ENCODE measurements around the gene NOTCH1.

NOTCH1 gene

GRCh38 chr9:136541179-136541578 lies 4.7 kb downstream of the NOTCH1 start:
- DNase-seq (ENCODE audit: insufficient read length, low spot score) = no peak
- no peak for FAIRE-seq
- no peak for TF ChIP-seq POLR2A (IDR thresholded peaks at IDR 0.05; ENCODE audit: low read depth, low read length)

DNA sequence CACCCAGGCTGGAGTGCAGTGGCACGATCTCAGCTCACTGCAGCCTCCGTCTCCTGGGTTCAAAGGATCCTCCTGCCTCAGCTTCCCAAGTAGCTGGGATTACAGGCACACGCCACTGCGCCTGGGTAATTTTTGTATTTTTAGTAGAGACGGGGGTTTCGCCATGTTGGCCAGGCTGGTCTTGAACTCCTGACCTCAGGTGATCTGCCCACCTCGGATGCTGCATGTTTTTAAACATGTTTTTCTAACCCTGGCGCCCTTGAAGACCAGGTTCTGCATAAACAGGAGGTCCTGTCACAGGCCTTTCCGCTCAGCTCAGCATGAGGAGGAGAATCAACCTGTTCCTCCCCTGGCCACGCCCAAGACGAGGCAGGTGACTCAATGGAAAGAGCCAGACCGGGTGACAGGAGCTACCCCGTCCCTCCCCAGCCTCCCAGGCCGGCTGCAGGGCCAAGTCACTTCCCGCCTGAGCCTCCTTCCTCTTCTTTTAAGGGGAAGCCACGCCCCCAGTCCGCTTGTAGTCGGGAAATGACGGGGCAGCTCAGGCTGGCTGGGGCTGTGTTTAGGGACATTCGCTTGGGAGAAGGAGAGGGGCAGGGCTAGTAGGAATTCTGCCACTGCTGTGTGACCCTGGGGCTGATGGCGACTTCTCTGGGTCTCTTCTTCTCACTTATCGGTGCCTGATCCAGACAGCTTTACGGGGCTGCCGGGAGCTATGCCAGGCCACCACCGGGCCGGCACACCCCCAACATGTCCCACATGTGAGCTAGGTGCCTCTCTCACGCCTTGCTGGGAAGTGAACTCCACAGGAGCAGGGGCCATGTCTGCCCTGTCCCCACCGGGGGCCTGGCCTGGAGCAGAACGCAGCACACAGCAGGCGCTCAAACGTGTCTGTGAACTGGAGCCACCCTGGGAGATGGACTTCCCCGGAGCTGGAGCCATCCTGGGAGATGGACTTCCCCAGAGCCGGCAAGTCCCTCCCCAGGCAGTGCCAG lies 6.1 kb downstream of the NOTCH1 start:
- DNase-seq (ENCODE audit: insufficient read length, low spot score) = no peak
- no peak for FAIRE-seq
- no peak for TF ChIP-seq POLR2A (IDR thresholded peaks at IDR 0.05; ENCODE audit: low read depth, low read length)

DNA sequence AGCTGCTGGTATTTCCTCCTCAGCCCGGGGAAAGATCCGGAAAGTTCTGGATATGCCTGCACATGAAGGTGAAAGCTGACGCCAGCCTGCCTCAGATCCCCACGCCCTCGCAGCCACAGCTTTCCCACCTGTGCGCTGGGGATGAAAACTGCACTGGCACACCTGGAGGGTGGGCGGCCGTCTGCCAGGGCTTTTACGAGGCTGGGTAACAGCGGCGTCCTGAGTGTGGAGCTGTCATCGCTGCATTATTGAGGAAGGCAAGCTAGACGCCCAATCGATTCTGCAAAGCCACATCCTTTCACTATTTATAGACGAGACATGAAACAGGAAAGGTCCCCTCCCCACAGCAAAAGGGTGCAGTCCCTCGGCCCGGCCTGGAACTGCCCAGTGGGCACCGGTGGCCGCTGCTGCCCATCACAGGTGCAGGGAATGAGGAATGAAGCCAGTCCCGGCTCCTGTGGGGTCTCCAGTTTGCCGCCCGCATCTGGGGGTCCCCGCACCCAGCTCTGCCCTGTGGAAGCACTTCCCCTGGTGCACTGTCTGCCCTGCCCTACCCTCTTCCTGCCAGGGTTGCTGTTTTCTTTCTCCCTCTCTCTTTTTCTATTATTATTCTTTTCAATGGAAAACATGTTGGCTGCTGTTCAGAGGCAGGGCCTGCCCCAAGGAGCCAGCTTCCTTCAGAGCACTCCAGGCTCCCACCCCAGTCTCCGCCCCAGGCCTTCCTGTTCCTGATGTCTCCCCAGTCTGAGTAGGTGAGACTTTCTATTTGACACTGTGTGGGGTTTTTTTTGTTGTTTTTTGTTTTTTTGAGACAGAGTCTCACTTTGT lies 7.0 kb downstream of the NOTCH1 start:
- DNase-seq (ENCODE audit: insufficient read length, low spot score) = no peak
- FAIRE-seq = no peak
- TF ChIP-seq POLR2A (IDR thresholded peaks at IDR 0.05; ENCODE audit: low read depth, low read length) = no peak

GRCh38 chr9:136537896-136538598 lies 7.8 kb downstream of the NOTCH1 start:
- DNase-seq (ENCODE audit: insufficient read length, low spot score) (no peak), FAIRE-seq (no peak)
- no peak for TF ChIP-seq POLR2A (IDR thresholded peaks at IDR 0.05; ENCODE audit: low read depth, low read length)

GRCh38 chr9:136537411-136537810 lies 8.4 kb downstream of the NOTCH1 start:
- FAIRE-seq (no peak), DNase-seq (ENCODE audit: insufficient read length, low spot score) (no peak)
- no peak for TF ChIP-seq POLR2A (IDR thresholded peaks at IDR 0.05; ENCODE audit: low read depth, low read length)

DNA sequence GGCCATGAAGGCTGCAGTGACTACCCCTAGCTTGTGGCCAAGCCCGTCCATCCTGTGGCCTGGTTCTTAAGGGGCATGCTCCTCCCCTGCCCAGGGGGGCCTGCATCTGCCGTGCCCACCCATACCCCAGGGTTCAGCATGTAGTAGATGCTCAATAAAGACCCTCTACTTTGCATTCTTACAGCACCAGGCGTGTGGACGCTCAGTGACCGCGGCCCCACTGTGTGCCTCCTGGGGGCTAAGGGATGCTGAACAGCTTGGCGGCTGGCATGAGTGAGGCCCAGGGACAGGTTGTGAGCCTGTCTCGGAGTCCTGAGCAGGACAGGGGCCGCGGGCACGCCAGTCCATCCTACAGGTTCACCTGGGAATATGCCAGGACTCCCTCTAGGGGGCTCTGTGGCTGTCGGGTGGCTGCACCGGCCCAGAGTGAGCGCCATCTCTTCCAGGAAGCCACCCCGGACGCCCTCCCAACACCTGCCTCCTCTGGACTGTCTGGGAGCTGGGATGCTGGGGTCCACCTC lies 9.1 kb downstream of the NOTCH1 start:
- TF ChIP-seq POLR2A (IDR thresholded peaks at IDR 0.05; ENCODE audit: low read depth, low read length) = no peak
- FAIRE-seq (no peak), DNase-seq (ENCODE audit: insufficient read length, low spot score) (no peak)

DNA sequence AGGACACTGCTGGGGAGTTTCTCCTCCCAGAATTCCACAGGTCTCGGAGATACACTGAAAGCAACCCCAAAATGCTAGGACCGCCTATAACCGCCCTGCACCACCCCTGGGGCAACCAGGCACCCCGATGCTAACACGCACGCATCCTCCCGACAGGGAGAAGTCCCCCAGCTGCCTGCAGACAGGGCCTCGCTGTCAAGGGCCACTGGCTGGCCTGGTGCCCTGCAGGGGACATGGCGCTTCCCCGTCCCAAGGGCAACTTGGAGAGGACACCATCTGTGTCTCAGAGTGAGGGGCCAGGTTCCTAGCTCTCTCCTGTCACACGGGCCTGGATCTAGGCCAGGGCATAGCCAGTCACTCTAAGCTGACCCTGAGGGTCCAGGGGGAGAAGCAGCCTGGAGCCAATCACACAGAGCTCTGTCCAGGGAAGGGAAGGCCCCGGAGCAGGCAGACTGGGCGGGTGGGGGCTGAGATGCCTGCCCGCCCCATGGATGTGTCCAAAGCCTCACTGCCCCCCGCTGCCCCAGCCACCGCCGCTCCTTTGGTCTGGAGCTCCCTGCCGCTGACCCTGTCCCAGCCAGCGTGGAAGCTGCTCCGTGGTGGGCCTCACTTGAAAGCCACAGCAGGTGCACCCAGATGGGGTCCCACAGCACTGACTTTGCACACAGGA lies 9.7 kb downstream of the NOTCH1 start:
- no peak for TF ChIP-seq POLR2A (IDR thresholded peaks at IDR 0.05; ENCODE audit: low read depth, low read length)
- FAIRE-seq (no peak), DNase-seq (ENCODE audit: insufficient read length, low spot score) (no peak)

DNA sequence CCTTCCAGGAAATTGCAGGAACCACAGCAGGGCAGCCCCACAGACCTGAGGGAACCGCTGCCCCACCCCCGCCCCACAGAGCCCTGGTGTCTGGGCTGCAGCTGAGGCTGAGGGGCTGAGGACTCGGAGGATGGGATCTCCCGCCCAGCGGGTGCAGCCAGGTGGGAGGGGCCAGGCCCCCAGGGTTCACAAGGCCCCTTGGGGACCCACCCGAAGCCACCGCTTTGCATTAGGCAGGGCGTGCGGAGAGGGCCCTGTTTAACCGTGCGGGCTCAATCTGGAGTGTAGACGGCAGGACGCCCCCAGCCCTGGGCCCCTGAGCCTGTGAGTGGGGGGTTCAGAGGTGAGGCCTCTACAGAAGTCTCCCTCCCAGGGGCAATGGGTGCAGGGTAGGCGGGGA lies 10.8 kb downstream of the NOTCH1 start:
- FAIRE-seq (no peak), DNase-seq (ENCODE audit: insufficient read length, low spot score) (no peak)
- TF ChIP-seq POLR2A (IDR thresholded peaks at IDR 0.05; ENCODE audit: low read depth, low read length) = no peak

DNA sequence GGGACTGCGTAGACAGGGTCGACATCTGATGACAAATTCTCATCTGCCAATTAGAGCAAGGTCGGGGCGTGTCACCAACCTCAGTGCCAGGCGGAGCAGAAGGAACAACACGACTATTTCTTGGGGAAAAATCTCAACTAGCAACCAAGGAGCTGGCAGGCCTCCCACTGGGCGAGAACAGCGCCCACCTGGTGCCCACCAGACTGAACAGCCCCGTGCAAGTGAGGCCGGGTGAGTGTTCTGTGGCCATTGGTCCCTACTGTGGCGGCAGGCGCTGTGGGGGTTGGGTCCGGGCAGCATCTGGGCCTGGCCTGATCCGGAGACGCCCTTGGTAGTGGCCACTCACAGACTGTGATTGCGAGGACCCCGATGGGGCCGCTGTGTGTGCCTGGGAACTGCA lies 11.5 kb downstream of the NOTCH1 start:
- FAIRE-seq = no peak
- DNase-seq (ENCODE audit: insufficient read length, low spot score) = no peak
- TF ChIP-seq POLR2A (IDR thresholded peaks at IDR 0.05; ENCODE audit: low read depth, low read length) = no peak

GRCh38 chr9:136533775-136534157 lies 12.1 kb downstream of the NOTCH1 start:
- no peak for TF ChIP-seq POLR2A (IDR thresholded peaks at IDR 0.05; ENCODE audit: low read depth, low read length)
- DNase-seq (ENCODE audit: insufficient read length, low spot score) = peak; percentile 97
- peak; percentile 91 for FAIRE-seq

DNA sequence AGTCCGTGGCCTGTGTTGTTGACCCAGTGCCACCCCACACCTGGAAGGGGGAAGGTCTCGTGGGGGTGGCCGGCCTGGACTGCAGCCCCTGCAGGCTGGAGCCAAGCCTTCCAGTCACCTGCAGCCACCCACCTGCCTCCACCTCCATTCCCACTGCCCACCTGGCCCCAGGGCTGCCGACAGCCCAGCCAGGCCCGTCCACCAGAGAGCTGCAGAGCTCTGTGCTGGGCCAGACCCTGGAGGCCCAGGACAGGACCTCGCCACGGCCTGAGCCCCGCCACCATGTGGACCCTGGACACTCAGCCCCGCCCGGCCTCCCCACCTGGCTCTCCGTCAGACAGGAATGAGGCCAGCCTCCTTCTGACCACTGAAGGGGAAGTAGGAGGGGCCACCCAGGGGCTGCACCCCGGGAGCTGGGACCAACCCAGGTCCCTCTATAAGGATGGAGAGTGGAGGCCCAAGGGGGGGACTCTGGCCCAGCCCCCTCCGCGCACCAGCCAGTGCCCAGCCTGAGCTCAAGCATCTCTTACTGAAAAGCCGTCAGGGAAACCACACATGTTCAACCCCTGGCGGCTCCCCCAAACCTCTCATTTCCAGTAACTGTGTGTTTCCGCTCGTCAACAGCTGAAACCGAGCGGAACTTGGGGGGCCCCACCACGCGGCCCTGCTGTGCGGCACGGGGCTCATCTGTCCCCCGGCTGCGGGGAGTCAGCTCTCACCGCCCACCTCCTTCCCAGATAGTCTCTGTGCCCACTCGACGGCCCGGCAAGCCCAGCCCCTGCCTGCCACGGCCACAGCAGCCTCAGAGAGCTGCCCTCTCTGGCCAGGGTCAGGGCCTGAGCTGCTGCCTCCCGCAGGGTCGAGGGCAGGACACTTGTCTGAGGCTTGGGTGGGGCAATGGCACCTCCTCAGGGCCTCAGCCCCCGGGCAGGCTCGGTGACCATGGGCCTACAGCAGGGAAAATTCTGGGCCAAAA lies 12.8 kb downstream of the NOTCH1 start:
- FAIRE-seq = no peak
- TF ChIP-seq POLR2A (IDR thresholded peaks at IDR 0.05; ENCODE audit: low read depth, low read length) = no peak
- DNase-seq (ENCODE audit: insufficient read length, low spot score) = no peak

Data from H54 (cell line).